ENCODE data around the gene GRAMD1B. TPM values are rescaled to one million over a fixed set of nuclear protein-coding genes. Genes with fewer than 3 reads are reported as not detected.

GRAMD1B gene
- total and polyA plus RNA-seq, 2 experiments from 2014 or later, result 9.0 to 20.4 TPM

- Histone ChIP-seq H2AFZ (no peak overlapping the region), H3K4me3 (no peak overlapping the region), H3K9me2 (replicated peaks; ENCODE audit: insufficient read depth) (no peaks in the 10 kb centered on the region), H3K27ac (no peak overlapping the region), H3K27me3 (no peaks in the 10 kb centered on the region), H3K79me2 (no peaks in the 10 kb centered on the region), H3K4me1 (ENCODE audit: insufficient read depth) (no peaks in the 10 kb centered on the region), H3K4me2 (no peak overlapping the region), H4K20me1 (ENCODE audit: insufficient read depth, poor library complexity, severe bottlenecking) (no peaks in the 10 kb centered on the region), H3K9me3 (ENCODE audit: low read depth) (no peaks in the 10 kb centered on the region), H3K36me3 (replicated peaks; ENCODE audit: insufficient read depth, low read depth) (no peaks in the 10 kb centered on the region)
- WGBS (ENCODE audit: low lambda C conversion rate, missing lambda C conversion rate), result 90% methylated on average over 4 of the region's 4 CpGs
- TF ChIP-seq CTCF (IDR thresholded peaks at IDR 0.05; ENCODE audit: poor library complexity) (no peak), EZH2 (IDR thresholded peaks at IDR 0.05; ENCODE audit: borderline replicate concordance) (no peak), EZH2phosphoT487 (IDR thresholded peaks at IDR 0.05; ENCODE audit: low read depth, severe bottlenecking, unreplicated experiment) (no peak)
- no peak for DNase-seq (ENCODE audit: low spot score)
Measured at GRCh38 chr11:123603666-123604065, 173.6 kb downstream of the GRAMD1B start.

GRCh38 chr11:123607781-123608180 lies 177.7 kb downstream of the GRAMD1B start:
- no peaks in the 10 kb centered on the region for H4K20me1 ChIP-seq (ENCODE audit: insufficient read depth, poor library complexity, severe bottlenecking)
- no peaks in the 10 kb centered on the region for H3K79me2 ChIP-seq
- no peak overlapping the region for H3K27ac ChIP-seq
- WGBS (ENCODE audit: low lambda C conversion rate, missing lambda C conversion rate), result 88% methylated on average over 1 of the region's 1 CpG
- H2AFZ ChIP-seq, result no peak overlapping the region
- no peaks in the 10 kb centered on the region for H3K4me1 ChIP-seq (ENCODE audit: insufficient read depth)
- no peak for DNase-seq (ENCODE audit: low spot score)
- H3K4me3 ChIP-seq, result no peak overlapping the region
- H3K36me3 ChIP-seq (replicated peaks; ENCODE audit: insufficient read depth, low read depth), result no peaks in the 10 kb centered on the region
- H3K27me3 ChIP-seq, result no peaks in the 10 kb centered on the region
- H3K9me2 ChIP-seq (replicated peaks; ENCODE audit: insufficient read depth), result no peaks in the 10 kb centered on the region
- H3K4me2 ChIP-seq, result no peak overlapping the region
- no peaks in the 10 kb centered on the region for H3K9me3 ChIP-seq (ENCODE audit: low read depth)
- no peak for TF ChIP-seq EZH2 (IDR thresholded peaks at IDR 0.05; ENCODE audit: borderline replicate concordance)
- no peak for TF ChIP-seq EZH2phosphoT487 (IDR thresholded peaks at IDR 0.05; ENCODE audit: low read depth, severe bottlenecking, unreplicated experiment)
- no peak for TF ChIP-seq CTCF (IDR thresholded peaks at IDR 0.05; ENCODE audit: poor library complexity)

GRCh38 chr11:123608371-123608770 lies 178.3 kb downstream of the GRAMD1B start:
- Histone ChIP-seq H3K36me3 (replicated peaks; ENCODE audit: insufficient read depth, low read depth) (no peaks in the 10 kb centered on the region), H3K9me2 (replicated peaks; ENCODE audit: insufficient read depth) (no peaks in the 10 kb centered on the region), H3K9me3 (ENCODE audit: low read depth) (no peaks in the 10 kb centered on the region), H3K27ac (no peak overlapping the region), H3K27me3 (no peaks in the 10 kb centered on the region), H3K79me2 (no peaks in the 10 kb centered on the region), H2AFZ (no peak overlapping the region), H3K4me2 (no peak overlapping the region), H3K4me3 (no peak overlapping the region), H4K20me1 (ENCODE audit: insufficient read depth, poor library complexity, severe bottlenecking) (no peaks in the 10 kb centered on the region), H3K4me1 (ENCODE audit: insufficient read depth) (no peaks in the 10 kb centered on the region)
- 90% methylated on average over 9 of the region's 9 CpGs for WGBS (ENCODE audit: low lambda C conversion rate, missing lambda C conversion rate)
- DNase-seq (ENCODE audit: low spot score), result no peak
- TF ChIP-seq EZH2phosphoT487 (IDR thresholded peaks at IDR 0.05; ENCODE audit: low read depth, severe bottlenecking, unreplicated experiment) (no peak), CTCF (IDR thresholded peaks at IDR 0.05; ENCODE audit: poor library complexity) (no peak), EZH2 (IDR thresholded peaks at IDR 0.05; ENCODE audit: borderline replicate concordance) (no peak)

GRCh38 chr11:123608945-123609344 lies 178.9 kb downstream of the GRAMD1B start:
- Histone ChIP-seq H2AFZ (no peak overlapping the region), H3K27ac (no peak overlapping the region), H3K4me3 (no peak overlapping the region), H4K20me1 (ENCODE audit: insufficient read depth, poor library complexity, severe bottlenecking) (no peaks in the 10 kb centered on the region), H3K9me3 (ENCODE audit: low read depth) (no peaks in the 10 kb centered on the region), H3K27me3 (no peaks in the 10 kb centered on the region), H3K9me2 (replicated peaks; ENCODE audit: insufficient read depth) (no peaks in the 10 kb centered on the region), H3K79me2 (no peaks in the 10 kb centered on the region), H3K4me2 (no peak overlapping the region), H3K4me1 (ENCODE audit: insufficient read depth) (no peaks in the 10 kb centered on the region), H3K36me3 (replicated peaks; ENCODE audit: insufficient read depth, low read depth) (no peaks in the 10 kb centered on the region)
- no peak for DNase-seq (ENCODE audit: low spot score)
- WGBS (ENCODE audit: low lambda C conversion rate, missing lambda C conversion rate), result 93% methylated on average over 8 of the region's 8 CpGs
- TF ChIP-seq CTCF (IDR thresholded peaks at IDR 0.05; ENCODE audit: poor library complexity), result no peak
- TF ChIP-seq EZH2phosphoT487 (IDR thresholded peaks at IDR 0.05; ENCODE audit: low read depth, severe bottlenecking, unreplicated experiment), result no peak
- no peak for TF ChIP-seq EZH2 (IDR thresholded peaks at IDR 0.05; ENCODE audit: borderline replicate concordance)
